Posterior cingulate gyrus (tissue), 11 donors: ENCODE measurements around the gene MAU2.
"Not testable (repeated sequence)": the region's sequence is repeated elsewhere in the genome, so short reads cannot be mapped to it uniquely, and the experiment has no call there.

Experiments used
- DNase-seq, 10 donors: peaks; one replicate each; pipeline versions ENCODE4 v3.0.0 to v3.0.0-alpha.2; 2020 to 2021; ENCODE audit warnings: mixed read lengths in 3 of 10
- intact Hi-C: fragments of 100-400 bp; cut with DNase I; formaldehyde crosslinking; loops from one replicate; pipeline ENCODE4 v1.15.1; 2023

MAU2 gene

DNA sequence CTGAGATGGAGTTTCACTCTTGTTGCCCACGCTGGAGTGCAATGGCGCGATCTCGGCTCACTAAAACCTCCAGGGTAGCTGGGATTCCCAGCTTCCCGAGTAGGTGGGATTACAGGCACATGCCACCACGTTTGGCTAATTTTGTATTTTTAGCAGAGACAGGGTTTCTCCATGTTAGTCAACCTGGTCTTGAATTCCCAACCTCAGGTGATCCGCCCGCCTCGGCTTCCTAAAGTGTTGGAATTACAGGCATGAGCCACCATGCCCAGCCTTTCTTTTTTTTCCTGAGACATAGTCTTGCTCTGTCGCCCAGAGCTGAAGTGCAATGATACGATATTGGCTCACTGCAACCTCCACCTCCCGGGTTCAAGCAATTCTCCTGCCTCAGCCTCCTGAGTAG is 59.7 kb downstream of the MAU2 start:
- DNase-seq = peak in 1 of 10 donors; percentile 25
- intact Hi-C loops = not testable (repeated sequence)

DNA sequence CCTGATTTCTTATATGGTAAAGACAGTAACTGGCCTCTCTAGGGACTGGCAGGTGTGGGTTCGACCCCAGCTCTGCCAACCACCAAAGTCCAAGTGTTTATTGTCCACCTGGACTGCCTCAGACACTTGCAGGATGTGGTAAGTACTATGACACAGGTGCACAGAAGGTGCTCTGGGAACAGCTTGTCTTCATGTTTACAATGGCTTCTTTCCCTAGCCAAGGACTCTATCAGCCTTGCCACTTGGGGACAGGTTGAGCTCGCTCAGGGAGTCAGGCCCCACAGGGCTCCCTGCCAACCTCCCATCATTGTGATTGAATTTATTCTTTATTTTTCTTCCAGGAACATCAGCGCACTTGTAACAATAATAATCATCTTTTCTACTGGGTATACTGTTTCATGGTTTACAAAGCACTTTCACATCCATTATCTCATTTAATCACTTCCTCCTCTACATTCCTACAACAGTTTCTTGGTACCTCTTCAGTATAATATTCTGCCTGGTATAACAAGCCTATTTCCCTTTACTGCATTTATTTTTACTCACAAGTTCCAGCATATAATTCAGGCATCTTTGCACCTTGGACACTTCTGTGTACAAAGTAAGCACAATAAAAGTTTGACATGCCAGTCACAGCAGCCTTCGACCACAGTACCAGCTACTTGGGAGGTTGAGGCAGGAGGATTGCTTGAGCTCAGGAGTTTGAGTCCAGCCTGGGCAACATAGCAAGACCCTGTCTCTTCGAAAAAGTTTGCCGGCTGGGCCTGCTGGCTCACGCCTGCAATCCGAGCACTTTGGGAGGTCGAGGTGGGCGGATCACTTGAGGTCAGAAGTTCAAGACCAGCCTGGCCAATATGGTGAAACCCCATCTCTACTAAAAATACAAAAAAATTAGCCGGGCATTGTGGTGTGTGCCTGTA is 60.6 kb downstream of the MAU2 start:
- DNase-seq = peak in 1 of 10 donors; percentile 37
- intact Hi-C loops = no loop called here

DNA sequence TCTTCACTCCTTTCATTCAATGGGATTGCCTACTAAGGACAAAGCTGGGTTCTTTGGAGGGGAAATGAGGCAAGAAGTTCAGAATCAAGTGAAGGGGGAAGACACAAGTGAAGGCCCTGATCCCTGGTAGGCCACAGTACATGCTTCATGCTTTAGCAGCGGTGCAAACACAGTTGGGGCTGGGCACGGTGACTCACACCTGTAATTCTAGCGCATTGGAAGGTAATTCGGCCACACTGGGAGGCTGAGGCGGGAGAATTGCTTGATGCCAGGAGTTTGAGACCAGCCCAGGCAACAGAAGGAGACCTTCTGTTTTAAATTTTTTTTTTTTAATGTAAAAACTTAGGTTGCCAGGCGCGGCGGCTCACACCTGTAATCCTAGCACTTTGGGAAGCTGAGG is 61.5 kb downstream of the MAU2 start:
- intact Hi-C loops = no loop called here
- peak in 1 of 10 donors; percentile 21 for DNase-seq

DNA sequence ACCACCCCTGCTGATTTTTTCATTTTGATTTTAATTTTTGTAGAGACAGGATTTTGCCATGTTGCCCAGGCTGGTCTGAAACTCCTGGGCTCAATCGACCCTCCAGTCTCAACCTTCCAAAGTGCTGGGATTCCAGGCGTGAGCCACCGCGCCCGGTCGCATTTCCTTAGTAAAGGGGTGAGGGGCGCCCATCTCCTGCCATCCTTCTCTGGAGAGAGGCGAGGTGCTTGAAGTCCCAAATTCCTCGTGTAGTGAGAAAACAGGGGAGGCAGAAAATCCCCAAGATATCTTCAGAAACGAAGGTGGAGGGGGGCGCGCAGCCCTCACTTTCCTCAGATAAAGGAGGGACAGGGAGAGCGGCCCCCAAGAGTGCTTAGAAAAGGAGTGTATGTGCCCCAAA is 63.9 kb downstream of the MAU2 start:
- peak in 2 of 10 donors; percentile 62 to 80 for DNase-seq
- intact Hi-C loops = loop anchor here (2.0 kb wide), 1 partner anchor 64 kb away; the partner anchor contains the start of genes MAU2 and SUGP1

DNA sequence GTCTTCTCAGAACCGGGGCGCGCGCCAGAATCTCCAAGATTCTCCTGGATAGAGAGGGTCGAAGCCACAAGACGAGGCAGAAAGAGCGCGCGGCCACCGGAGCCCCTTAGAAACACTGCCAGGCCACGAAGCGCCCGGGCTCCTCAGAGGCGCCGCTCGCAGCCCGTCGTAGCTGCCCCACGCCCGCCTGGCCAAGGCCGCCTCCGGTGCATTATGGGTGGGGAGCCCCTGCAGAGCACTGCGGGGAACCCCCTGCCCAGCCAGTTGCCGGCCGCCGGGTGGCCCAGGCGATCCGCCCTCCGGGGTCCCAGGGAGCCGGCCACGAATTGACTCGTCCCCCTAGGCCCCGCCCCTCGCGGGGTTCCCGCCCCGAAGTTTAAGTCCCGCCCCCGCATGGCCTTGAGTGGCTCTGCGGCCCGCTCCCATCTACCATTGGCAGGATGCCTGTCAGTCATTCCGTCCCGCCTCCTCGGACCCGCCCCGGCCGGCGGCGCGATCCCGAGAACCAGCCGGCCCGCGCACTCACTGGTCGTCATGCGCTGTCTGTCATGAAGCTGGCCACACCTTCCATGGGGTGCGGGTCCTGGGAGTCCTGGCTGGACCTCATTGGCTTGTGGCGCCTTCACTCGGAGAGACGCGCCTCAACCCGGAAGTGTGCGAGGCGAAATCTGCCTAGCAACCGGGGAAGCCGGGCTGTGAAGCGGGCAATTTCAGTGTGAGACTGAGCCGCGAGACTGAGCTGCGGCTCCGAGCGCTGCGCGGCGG is 64.7 kb downstream of the MAU2 start:
- intact Hi-C loops = loop anchor here (2.0 kb wide), 1 partner anchor 65 kb away; the partner anchor contains the start of genes MAU2 and SUGP1
- peak; percentile 99 to 100 (median 100) for DNase-seq

DNA sequence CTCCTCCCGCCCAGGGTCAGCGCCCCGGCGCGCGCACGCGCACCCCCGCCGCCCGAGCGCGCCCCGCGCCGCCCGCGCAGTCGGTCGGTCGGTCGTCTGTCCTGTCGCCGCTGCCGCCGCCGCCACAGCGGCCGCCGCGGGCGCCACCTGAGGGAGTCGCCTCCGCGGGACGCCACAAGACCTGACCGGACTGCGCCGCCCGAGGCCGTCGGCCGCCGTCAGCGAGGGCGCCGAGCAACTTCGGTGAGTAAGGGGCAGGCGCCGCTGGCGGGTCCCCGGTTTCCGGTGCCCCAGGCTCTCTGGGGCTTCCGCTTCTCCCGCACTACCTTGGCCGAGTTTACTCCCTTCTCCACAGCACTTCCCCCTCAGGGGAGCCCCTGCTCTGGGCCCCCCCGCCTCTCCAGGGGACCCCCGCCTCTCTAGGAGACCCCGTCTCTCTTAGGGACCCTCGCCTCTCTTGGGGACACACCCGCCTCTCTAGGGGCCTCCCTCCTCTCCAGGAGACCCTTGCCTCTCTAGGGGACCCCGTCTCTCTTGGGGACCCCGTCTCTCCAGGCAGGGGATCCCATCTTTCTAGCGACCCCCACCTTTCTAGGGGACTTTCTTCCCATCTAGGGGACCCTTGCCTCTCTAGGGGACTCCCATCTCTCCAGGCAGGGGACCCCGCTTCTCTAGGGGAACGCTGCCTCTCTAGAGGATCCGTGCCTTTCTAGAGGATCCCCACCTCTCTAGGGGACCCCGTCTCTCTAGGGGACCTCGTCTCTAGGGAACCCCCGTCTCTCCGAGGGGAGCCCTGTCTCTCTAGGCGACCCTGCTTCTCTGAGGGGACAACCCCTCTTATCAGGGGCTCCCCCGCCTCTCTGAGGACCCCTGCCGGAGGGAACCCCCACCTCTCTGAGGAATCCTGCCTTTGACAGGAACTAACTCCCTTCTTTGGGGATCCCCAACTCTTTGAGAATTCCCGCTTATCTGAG is 65.6 kb downstream of the MAU2 start:
- intact Hi-C loops = loop anchor here (2.0 kb wide), 2 partner anchors 19 to 65 kb away; partner anchors contain the start of genes GATAD2A, MAU2 and SUGP1
- peak in 4 of 10 donors; percentile 22 to 82 (median 68) for DNase-seq

DNA sequence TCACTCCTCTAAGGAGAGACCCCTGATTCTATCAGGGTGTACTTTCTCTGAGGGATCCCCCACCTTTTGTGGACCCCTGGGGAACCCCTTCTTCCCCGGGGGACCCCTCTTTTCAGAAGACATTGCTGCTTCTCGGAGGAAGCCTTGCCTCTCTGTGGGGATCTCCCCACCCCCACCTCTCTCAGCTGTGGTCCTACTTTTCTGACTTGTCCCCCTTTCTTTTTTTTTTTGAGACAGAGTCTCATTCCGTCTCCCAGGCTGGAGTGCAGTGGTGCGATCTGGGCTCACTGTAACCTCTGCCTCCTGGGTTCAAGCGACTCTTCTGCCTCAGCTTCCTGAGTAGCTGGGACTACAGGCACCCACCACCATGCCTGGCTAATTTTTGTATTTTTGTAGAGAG is 66.5 kb downstream of the MAU2 start:
- intact Hi-C loops = loop anchor here (2.0 kb wide), 1 partner anchor 18 kb away; the partner anchor contains the start of gene GATAD2A
- no peak for DNase-seq

DNA sequence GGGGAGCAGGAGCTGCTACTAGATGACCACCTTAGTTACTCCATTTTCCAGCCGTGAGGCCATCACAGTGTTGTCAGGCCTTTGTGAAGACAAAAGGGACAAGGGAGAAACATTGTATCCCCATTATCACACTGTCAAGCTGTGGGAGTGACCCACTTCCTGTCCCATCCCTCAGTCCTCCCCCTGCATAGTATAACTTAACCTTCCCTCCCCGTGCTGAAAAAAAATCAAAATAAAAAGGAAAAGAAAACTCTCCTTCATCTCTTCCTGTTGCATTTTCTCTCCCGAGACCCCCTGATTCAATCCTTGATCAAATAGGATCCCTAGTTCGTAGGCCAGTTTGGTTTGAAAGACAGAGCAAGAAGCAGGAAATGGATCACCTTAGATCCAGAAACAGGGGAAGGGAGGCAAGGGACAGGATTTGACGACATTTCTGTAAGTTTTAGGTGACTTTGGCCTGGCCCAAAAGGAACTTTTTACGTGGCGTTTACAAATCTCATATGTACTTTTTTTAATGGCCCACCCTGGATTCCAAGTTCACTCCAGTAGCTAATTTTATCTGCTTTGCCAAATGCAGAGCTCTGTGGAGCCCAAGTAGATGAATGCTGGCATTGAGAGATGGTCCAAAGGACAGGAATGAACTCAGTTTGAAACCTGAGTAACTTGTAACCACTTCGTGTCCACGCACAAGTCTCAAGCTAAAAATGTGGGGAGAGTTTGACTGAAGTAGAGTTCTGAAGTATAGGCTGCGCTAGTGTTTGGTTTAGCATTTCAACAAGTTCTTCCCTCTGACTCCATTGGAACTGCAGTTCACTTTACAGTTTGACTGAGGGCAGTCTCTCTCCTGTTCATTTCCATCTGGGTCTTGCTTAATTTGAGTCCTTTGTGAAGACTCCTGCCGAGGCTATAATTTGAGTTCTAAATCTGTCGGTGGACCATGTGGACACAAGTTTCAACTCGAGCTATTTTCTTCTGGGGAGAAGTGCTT is 68.2 kb downstream of the MAU2 start:
- intact Hi-C loops = no loop called here
- DNase-seq = no peak

DNA sequence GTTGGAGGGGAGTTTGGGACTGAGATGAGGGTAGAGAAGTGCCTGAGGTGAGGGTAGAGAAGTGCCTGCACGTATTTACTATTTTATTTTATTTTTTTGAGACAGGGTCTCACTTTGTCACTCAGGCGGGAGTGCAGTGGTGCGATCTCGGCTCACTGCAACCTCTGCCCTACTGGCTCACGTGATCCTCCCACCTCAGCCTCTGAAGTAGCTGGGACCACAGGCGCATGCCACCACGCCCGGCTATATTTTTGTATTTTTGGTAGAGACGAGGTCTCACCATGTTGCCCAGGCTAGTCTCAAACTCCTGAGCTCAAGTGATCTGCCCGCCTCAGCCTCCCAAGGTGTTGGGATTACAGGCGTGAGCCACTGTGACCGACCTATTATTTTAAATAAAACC is 69.1 kb downstream of the MAU2 start:
- peak in 1 of 10 donors; percentile 19 for DNase-seq
- intact Hi-C loops = not testable (repeated sequence)

DNA sequence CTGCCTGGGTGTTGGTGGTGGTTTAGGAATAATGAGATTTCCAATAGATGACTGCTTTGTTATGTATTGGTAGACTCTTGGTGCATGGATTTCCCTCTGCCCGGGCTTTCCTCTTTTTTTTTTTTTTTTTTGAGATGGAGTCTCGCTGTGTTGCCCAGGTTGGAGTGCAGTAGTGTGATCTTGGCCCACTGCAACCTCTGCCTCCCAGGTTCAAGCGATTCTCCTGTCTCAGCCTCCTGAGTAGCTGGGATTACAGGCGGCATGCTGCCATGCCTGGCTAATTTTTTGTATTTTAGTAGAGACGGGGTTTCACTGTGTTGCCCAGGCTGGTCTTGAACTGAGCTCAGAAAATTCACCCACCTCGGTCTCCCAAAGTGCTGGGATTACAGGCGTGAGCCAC is 73.7 kb downstream of the MAU2 start:
- peak in 1 of 10 donors; percentile 39 for DNase-seq
- intact Hi-C loops = not testable (repeated sequence)

DNA sequence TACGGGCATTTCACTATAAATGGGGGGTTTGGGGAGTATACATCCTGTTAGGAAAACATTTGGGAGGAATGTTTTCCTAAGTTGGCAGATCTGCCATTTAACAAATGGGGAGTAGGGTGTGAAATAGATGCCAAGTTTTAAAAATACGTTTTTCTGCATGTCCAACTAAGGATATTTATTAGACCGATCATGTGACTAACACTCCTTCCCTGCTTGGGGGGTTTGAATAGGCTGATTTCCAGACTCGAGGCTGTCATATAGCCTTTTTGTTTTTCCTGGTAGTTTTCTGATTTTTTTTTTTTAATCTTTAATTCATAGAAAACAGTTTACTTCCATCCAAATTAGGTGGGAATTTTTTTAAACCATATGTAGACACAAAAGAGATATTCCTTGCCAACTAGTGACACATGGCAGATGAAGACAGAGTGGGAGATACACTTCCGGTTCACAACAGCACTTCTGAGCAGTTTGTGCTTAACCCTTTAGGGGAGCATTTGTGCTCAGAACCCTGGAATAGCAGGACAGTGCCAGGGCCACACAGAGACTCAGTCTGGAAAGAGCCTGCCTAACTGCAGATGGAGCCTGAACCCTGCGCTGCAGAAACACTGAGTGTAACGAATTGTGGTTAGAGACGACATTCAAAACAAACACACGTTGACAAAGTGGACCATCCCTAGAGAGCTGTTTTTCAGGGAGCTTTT is 79.3 kb downstream of the MAU2 start:
- DNase-seq = peak in 1 of 10 donors; percentile 47
- intact Hi-C loops = no loop called here

DNA sequence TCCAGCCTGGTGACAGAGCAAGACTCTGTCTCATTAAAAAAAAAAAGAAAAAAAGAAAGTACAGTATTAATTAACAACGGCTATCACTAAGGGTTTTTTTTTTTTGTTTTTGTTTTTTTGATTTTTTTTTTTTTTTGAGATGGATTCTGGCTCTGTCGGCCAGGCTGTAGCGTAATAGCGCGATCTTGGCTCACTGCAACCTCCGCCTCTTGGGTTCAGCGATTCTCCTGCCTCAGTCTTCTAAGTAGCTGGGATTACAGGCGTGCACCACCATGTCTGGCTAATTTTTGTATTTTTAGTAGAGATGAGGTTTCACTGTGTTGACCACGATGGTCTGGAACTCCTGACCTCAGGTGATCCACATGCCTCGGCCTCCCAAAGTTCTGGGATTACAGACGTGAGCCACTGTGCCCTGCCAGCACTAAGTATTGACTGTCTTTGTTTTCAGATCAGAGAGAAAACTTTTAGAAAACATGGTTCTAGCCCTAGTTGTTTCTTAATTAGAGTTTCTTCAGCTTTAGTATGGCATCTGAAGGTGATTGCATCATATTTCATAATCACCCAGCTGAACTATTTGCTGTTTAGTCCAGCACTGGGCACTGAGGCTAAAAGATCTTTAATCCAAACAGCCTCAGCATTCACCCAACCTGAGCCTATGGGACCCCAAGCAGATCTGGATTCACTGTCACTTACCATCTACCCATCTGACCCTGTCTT is 82.2 kb downstream of the MAU2 start:
- intact Hi-C loops = no loop called here
- no peak for DNase-seq

DNA sequence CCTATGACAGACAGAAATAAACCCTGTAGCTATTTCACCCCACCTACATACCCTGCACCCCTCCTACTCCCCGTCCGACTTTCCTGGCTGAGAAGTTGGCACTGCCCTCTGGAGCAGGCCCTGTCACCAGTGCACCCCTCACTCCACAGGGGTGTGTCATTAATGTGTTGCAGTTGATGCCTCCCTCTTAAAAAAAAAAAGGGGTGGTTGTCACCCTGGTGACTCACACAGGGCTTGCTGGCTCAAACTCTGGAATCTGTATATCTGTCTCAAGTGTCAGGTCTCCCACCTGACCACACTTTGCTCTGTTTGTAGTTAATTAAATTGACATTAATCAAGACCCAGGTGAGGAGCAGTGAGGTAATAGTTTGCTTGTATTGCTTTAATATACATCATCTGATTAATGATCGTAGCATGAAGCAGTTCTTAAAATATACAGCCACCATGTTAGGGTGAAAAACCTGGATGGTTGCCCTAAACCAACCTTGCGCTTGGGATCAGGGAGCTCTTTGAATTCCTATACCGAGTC is 82.8 kb downstream of the MAU2 start:
- intact Hi-C loops = no loop called here
- no peak for DNase-seq

DNA sequence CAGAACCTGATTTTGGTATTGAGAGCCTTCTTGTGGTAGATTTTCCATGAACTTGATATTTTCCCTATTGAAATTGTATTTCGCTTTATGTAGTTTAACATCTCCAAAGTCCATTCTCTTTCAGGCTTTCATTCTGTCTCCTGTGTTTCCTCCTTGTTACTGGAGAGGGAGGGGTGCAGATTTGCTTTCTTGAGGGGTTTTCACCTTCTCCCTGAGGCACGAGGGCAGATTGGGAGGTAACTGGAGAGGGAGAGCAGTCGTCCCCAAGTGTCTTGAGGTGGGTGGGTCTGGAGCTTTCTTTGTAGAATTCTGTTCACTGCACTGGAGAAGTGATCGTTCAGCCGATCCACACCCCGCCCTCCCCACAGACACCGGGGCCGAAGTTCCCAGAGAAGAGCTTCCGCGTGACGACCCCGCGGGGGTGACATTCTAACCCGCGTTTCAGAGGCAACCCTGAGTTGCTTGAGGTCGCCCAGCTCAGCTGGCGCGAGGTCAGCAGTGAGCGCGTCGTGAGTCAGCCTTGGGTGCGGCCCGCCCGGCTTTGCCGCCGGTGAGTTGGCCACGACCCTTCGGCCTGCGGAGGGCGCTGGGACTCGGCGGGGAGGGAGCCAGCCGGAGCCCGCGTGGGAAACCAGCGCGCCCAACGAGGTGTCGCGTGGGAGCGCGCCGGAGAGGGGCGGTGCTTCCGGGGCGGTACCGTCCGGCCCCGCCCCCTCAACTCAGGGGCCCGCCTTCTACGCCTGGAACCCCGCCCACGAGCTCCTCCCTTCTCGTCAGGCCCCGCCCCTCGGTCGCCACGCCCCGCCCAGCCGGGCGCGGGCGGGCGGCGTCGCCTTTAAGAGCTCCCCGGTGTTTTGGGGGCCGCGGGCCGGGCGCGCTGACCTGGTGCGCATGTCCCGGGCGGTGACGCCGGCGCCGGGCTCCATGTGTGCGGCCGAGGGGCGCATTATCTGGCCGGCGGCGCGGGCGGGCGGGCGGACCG is 84.5 kb downstream of the MAU2 start, which contains the start of gene GATAD2A:
GATAD2A (plus strand) TSS at position 797 of the 982 bp plus-strand sequence. CDS start 59,671 bp downstream, outside the sequence.
- peak; percentile 87 to 99 (median 94) for DNase-seq
- intact Hi-C loops = loop anchor here (2.0 to 5.0 kb wide), 2 partner anchors 18 to 38 kb away; no protein-coding TSS in a partner anchor
